GM12891 (cell line): ENCODE data around the gene CKAP4.

Experiments
- POLR2A ChIP-seq: IDR thresholded peaks from 2 replicates; pipeline ENCODE4 v1.6.1; 2011; ENCODE audit warnings: low read depth, low read length, control low read depth
- POLR2AphosphoS5 ChIP-seq: IDR thresholded peaks from 2 replicates; pipeline ENCODE4 v1.6.1; 2011; ENCODE audit warnings: low read depth, low read length, control low read depth
- TAF1 ChIP-seq: IDR thresholded peaks from 2 replicates; pipeline ENCODE4 v1.6.1; 2011; ENCODE audit warnings: low read depth, low read length, control low read depth

GRCh38 chr12:106273491-106273890 is 25.7 kb upstream of the CKAP4 start:
- no peak for TF ChIP-seq POLR2A
- no peak for TF ChIP-seq POLR2AphosphoS5
- no peak for TF ChIP-seq TAF1
